Suppressor macrophage (primary cell): ENCODE data around the gene DERL2.
"Not testable (repeated sequence)": the region's sequence is repeated elsewhere in the genome, so short reads cannot be mapped to it uniquely, and the experiment has no call there.

Source experiments
- DNase-seq, 4 experiments: peaks; one replicate each; pipeline ENCODE4 v3.0.0-alpha.2; 2020 to 2022

Gene DERL2

GRCh38 chr17:5435781-5436315 is 50.1 kb downstream of the DERL2 start:
- DNase-seq, result not testable (repeated sequence)

DNA sequence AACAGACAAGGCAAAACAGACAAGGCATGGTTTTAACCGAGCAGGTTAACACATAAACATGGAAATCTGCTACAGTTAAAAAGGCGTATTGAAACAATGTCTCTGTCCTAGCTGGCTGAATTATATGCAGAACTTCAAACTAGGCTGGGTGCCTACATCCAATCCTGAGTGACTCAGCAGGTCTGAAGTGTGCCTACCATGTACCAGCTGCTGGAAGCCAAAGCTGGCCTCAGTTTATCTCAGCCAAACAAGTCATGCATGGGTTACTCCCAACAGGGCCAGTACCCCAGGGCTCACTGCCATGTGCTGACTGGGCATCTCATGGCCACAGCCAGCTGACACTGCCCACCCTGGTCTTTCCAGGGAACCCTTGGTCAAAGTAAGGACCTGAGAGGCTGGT is 51.0 kb downstream of the DERL2 start:
- DNase-seq, result no peak

DNA sequence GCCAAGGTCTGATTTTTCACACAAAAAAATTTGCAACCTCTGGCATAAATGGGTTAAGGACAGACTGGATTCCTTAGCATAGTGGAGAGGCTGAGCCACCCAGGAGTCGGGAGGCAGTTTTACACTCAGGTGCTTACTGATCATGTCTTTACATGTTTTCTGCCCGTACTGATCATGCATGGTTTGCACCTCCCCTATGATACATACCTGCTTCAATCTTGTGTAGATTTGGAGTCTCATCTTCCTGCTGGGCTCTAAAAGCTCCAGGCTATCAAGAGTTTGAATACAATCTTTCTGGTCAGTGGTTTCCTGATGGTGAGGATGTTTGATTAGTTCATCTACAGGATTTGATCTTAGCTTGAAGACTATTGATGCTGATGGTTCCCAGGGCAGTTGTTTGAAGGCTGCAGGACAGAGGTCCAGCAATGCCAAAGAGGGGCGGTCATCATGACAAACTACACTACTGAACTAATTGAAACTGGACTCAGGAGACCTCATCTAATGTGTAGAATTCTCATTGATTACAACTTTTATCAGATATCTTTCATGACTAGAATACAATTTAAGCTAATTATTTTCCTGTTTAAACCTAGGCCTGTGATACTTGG is 53.9 kb downstream of the DERL2 start:
- no peak for DNase-seq

DNA sequence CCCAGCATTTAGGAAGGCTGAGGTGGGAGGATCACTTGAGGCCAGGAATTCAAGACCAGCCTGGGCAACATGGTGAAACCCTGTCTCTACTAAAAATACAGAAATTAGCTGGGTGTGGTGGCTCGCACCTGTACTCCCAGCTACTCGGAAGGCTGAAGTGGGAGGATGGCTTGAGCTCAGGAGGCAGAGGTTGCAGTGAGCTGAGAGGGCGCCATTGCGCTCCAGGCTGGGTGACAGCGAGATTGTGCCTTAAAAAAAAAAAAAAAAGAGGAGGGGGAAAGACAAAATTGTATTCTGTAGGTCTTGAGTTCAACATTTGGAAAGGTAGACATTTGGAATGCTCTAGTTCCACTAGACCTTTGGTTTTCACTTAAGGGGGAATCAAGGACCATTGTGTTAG is 54.7 kb downstream of the DERL2 start:
- DNase-seq, result not testable (repeated sequence)

DNA sequence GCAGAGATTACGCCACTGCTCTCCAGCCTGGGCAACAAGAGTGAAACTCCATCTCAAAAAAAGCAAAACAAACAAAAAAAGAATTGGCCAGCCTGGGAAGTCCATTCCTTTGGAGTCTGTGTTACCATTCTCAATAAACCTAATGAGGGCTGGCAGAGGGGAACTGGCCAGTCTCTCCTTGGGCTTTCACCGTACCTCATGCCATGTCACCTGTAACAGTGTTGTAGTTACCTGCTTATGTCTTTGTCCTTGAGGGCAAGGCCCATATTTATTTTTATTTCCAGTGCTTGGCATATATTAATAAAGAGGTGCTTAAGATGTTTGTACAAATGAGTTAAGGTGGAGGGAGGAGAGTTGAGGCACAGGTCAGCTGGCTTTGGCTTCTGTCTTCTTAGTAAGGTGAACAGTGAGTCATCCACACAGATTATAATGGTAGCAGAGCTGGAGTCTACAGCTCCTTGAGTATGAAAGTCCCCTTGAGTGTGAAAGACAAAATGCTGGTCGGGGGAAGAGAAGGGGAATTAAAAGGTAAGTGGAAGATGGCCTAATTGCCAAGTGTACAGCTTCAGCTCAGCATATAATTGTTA is 55.5 kb downstream of the DERL2 start:
- no peak for DNase-seq

DNA sequence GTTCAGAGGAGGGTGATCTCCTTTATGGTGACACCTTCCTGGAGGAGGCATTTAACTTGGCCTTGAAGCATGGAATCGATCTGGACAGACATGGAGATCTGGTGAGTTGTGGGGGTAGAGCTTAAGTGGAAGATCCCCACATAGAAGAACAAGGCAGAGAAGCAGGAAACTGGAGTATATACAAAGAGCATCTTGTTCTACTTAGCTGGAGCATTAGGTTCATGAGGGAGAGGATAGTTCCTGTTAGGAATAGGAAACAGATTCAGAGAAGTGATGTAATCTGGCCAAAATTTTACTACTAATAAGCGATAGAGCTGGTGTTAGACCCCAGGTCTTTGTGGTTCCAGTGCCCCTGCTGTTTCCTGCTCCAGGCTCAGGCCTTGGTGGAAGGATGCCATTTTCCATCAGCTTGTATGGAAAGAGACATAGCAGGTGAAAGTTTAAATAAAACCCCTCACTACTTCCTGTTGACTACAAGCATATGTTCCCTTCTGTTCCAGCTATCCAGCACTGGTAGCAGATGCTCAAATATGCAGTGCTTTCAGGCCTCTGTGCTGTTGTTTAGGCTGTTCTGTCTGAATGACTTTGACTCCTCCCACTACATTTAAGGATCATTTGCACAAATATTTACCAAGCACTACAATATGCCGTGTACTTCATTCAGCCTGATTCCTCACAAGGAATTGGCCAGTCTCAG is 56.6 kb downstream of the DERL2 start:
- DNase-seq, result no peak

GRCh38 chr17:5425826-5426225 is 60.2 kb downstream of the DERL2 start:
- DNase-seq, result no peak

DNA sequence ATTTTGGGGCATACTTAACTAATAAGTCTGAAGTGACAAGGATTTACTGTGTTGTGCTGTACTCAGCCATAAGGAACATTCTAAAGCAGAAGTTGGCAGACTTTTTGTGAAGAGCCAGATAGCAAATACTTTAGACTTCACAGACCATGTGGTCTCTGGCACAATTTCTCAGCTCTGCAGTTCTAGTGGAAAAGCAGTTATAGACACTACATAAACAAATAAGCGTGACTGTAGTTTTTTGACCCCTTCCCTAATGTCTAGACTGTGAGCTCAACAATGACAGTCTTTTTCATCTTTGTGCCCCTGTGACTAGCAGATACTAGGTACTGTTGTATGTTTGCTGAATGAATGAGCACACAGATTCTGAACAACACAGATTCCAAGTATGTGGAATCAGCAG is 61.1 kb downstream of the DERL2 start:
- DNase-seq, result no peak

DNA sequence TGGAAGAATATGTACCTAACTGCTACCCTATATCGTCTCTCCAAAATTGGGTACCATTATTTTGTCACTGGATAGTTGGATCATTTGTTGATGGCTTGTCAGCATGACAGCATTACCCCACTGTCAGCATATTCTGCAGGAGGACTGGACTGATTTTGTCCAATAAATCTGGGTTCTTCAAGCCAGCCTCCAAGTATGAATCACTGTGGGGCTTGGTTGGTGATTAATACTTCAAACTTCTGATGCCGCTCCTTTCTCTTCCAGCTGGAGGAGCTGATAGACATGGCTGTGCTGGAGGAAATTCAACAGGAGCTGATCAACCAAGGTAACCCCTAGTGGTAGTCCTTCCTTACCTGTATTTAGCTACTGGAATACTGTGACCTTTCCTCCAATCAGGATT is 63.5 kb downstream of the DERL2 start:
- DNase-seq, result no peak
